ENCODE measurements around the gene VPS52.
"Not testable (repeated sequence)": the region's sequence is repeated elsewhere in the genome, so short reads cannot be mapped to it uniquely, and the experiment has no call there.

The VPS52 gene

GRCh38 chr6:33305052-33305451 is 33.4 kb upstream of the VPS52 start:
- no peak for DNase-seq (ENCODE audit: low read depth)

- DNase-seq (ENCODE audit: low read depth): no peak
These were observed 32.5 kb upstream of the VPS52 start for GRCh38 chr6:33304216-33304615.

GRCh38 chr6:33301877-33302276 is 30.2 kb upstream of the VPS52 start:
- DNase-seq (ENCODE audit: low read depth): no peak

GRCh38 chr6:33299237-33299944 is 27.7 kb upstream of the VPS52 start:
- no peak for DNase-seq (ENCODE audit: low read depth)

- DNase-seq (ENCODE audit: low read depth): peak; percentile 89
These were observed 27.1 kb upstream of the VPS52 start, which contains the start of gene RGL2 for GRCh38 chr6:33298773-33299236. Gene RGL2 (minus strand): TSS chr6:33298942. CDS start chr6:33298610, 332 bp downstream.

GRCh38 chr6:33297956-33298772 is 26.5 kb upstream of the VPS52 start:
- DNase-seq (ENCODE audit: low read depth): no peak

GRCh38 chr6:33297406-33297955 is 25.8 kb upstream of the VPS52 start:
- no peak for DNase-seq (ENCODE audit: low read depth)

GRCh38 chr6:33296797-33297405 is 25.2 kb upstream of the VPS52 start:
- no peak for DNase-seq (ENCODE audit: low read depth)

- DNase-seq (ENCODE audit: low read depth): no peak
These were observed 24.1 kb upstream of the VPS52 start for GRCh38 chr6:33295621-33296369.

GRCh38 chr6:33294086-33294823 is 22.6 kb upstream of the VPS52 start:
- no peak for DNase-seq (ENCODE audit: low read depth)

- no peak for DNase-seq (ENCODE audit: low read depth)
These were observed 21.5 kb upstream of the VPS52 start for GRCh38 chr6:33292996-33293682.

GRCh38 chr6:33290459-33290858 is 18.8 kb upstream of the VPS52 start:
- no peak for DNase-seq (ENCODE audit: low read depth)

GRCh38 chr6:33289784-33290315 is 18.2 kb upstream of the VPS52 start:
- DNase-seq (ENCODE audit: low read depth): no peak

- DNase-seq (ENCODE audit: low read depth): peak; percentile 75
These were observed 17.5 kb upstream of the VPS52 start, which contains the start of the genes PFDN6 and WDR46 for GRCh38 chr6:33288921-33289783. Gene PFDN6 (plus strand): TSS chr6:33289601. CDS start chr6:33289857, 256 bp downstream. Gene WDR46 (minus strand): TSS chr6:33289239. CDS start chr6:33289170, 69 bp downstream.

GRCh38 chr6:33288141-33288920 is 16.7 kb upstream of the VPS52 start:
- no peak for DNase-seq (ENCODE audit: low read depth)

- no peak for DNase-seq (ENCODE audit: low read depth)
These were observed 15.6 kb upstream of the VPS52 start for GRCh38 chr6:33286946-33287914.

GRCh38 chr6:33285214-33285613 is 13.5 kb upstream of the VPS52 start:
- not testable (repeated sequence) for DNase-seq (ENCODE audit: low read depth)

Data from CMK (cell line).